NK-92 (cell line): ENCODE measurements around the gene GGPS1.
"Not testable (repeated sequence)": the region's sequence is repeated elsewhere in the genome, so short reads cannot be mapped to it uniquely, and the experiment has no call there.

ENCODE experiments used
- DNase-seq: peaks from one replicate; lab custom pipeline; 2025; ENCODE audit not compliant: unreplicated experiment; lab: John Stamatoyannopoulos, UW

Gene GGPS1

DNA sequence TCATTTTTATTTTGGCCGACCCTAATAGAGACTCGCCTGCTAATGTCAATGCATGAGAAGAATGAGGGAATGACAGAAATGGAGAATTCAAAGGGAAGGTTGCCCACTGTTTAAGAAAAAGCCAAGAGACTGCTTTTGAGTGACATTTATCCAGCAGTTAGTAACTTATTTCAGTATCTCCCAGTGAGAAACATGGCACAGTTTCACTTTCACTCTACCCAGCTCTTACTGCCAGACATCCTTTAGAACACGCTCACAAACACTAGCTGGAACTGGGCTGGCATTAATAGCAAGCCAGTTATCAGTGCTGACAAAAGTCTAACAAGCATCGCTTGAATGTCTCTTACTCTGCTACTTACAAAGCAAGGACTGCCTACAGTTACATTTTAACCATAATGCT, 8.5 kb downstream of the GGPS1 start:
- DNase-seq: no peak

DNA sequence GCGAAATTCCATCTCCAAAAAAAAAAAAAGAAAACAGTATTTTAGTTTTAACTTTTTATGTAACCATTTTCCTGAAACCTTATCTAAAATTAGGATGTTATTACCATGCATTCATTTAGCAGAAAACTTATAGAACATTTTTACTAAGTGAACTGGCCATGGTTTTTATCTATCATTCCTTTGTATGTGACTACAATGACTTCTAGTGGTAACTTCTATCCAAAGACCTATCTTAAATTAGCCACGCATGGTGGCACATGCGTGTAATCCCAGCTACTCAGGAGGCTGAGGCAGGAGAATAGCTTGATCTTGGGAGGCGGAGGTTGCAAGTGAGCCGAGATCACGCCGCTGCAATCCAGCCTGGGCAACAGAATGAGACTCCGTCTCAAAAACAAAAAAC, 11.4 kb downstream of the GGPS1 start:
- DNase-seq: no peak

DNA sequence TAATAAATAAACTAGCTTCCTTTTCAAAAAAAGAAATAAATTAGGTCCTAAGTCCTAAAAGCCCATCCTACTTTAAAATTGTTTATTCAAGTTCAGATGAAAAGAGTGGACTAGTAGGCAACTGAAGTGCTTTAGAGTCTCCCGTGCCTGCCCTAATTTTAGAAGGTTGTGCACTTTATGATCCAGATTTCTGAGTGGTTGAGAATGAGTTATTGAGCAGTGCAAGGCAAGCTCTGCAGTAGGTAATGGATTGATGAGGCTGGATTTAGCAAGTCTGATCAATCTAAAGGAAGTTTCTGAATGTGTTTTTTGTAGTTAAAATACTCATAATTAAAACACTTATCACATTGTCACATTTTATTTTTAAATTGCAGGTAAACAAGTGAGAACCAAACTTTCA, 13.0 kb downstream of the GGPS1 start:
- no peak for DNase-seq

- no peak for DNase-seq
These were observed 13.7 kb downstream of the GGPS1 start for GRCh38 chr1:235342039-235342438.

DNA sequence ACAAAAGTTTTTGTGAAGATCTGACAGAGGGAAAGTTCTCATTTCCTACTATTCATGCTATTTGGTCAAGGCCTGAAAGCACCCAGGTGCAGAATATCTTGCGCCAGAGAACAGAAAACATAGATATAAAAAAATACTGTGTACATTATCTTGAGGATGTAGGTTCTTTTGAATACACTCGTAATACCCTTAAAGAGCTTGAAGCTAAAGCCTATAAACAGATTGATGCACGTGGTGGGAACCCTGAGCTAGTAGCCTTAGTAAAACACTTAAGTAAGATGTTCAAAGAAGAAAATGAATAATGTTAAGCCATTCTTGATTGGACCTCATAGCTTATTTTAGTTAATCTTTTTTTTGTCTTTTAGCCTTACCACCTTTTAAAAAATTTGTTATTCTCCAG, 14.1 kb downstream of the GGPS1 start:
- DNase-seq: no peak

- DNase-seq: no peak
These were observed 15.4 kb downstream of the GGPS1 start for GRCh38 chr1:235343726-235344125.

DNA sequence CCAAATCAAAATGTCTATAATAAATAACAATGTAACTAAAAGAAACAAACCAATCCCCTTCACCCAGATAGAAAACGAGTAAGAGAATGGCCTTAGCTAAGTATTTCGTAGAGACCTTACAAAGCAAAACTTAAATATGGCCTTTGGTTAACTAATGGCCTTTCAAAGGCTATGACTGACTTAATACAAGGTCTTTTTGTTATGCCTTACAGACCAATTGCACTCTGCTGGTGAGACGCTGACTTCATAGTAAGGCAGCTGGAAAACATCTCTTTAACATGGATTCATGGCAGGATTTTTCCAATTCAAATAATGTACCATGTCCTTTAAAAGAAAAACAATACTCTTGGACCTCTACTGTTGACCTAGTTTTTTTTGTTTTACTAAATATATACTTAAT, 23.1 kb downstream of the GGPS1 start:
- no peak for DNase-seq

DNA sequence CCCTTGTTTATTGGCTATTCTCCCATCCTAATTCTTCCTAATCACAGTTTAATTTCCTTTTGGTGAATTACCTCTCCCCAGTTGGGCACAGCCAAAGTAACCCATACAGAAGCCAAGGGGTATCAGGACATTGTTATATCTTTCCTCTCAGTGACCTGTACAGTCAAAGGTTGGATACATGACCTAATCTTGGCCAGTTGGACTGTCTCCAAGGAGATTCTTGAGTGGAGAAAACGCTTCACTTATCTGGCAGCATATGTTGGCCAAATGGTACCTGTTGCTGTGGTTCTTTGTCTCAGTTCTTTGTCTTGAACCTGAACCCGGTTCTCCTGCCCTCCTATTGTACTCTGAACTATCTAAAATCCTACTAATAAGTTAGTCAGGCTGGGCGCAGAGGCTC, 23.5 kb downstream of the GGPS1 start:
- no peak for DNase-seq

DNA sequence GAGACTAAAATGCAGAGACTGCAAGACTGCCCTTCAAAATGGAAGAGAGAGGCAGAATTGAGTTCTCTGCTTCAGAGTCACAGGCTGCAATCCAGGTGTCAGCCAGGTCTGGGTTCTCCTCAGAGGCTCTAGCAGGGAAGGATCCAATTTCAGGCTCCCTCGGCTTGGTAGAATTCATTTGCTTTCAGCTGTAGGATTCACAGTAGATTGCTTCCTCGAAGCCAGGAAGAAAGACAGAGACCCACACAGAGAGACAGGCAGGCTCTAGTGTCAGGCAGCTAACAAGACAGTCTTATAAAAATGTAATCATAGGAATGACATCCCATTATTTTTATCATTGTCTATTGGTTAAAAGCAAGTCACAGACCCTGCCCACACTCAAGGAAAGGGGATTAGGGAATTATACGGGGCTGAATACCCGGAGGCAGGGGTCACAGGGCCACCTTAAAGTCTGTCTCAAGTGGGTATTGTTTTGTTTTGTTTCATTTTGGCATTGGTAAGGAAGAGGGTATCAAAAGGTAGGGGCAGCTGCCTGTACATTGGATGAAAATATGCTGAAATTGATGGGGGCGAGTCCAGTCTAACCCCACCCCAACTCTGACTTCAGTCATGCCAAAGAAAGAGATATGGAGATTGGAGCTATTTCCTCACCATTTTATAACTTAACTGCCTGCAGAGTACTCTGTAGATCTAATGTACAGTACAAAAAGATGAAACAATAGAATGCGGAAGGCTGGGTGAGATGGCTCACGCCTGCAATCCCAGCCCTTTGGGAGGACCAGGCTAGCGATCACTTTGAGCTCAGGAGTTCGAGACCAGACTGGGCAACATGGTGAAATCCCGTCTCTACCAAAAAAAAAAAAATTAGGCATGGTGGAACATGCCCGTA, 29.4 kb downstream of the GGPS1 start:
- no peak for DNase-seq

DNA sequence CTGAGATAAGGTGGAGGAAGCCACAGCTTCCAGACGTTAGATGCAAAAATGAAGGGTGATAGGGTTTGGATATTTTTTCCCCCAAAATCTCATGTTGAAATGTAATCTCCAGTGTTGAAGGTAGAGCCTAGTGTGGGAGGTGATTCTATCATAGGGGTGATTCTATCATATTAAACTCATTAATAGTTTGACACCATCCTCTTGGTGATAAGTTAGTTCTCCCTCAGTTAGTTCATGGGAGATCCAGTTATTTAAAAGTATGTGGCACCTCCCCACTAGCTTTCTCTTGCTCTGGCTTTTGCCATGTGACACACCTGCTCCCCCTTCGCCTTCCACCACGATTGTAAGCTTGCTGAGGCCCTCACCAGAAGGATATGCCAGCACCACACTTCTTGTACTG, 30.5 kb downstream of the GGPS1 start:
- no peak for DNase-seq

GRCh38 chr1:235364189-235364588, 35.8 kb downstream of the GGPS1 start:
- DNase-seq: not testable (repeated sequence)

GRCh38 chr1:235366286-235366685, 37.9 kb downstream of the GGPS1 start:
- no peak for DNase-seq

DNA sequence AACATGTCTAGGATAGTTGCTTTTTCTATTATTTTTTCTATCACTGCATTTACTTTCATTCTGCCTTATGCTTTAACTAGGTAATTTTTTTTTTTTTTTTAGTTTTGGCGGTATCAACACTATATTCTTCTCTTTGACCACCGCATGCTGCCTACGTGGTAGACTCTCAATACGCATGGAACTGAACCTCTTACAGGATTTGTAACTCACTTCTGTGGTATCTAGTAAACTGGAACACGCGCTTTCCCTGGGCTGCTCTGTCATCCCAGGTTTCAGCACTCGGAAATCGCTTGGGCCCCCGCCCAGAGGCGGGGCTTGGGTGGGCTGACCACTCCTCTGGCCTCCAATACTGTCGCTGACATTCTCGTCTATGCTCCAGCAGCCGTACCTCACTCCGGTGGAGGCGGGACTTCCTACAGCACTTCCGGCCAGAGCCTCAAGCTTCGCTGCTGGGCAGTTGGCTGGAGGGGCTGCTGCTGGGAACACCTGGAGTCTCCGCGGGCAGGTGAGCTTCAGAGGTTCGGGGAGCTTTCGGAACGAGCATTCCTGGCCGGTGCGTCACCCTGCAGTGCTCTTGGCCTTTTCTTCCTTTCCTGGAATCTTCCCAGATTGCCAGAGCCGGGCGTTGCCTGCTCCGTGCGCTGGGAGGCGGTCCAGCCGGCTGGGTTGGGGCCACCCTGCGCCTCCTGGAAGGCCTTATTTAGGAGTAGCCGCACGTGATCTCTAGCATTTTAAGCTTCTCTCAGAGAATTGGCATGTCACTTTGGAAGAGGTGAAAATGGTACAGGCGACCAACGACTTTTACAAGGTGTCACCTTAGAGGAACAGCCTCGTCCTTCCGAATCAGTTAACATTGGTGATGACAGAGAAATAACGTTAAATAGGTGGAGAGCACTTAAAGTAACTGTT, 38.9 kb downstream of the GGPS1 start, which contains the start of gene TBCE:
TSS of gene TBCE (plus strand) at position 428 of the 909 bp plus-strand sequence. CDS start 12,623 bp downstream, outside the sequence.
- no peak for DNase-seq

- DNase-seq: no peak
These were observed 40.1 kb downstream of the GGPS1 start for GRCh38 chr1:235368428-235368827.

DNA sequence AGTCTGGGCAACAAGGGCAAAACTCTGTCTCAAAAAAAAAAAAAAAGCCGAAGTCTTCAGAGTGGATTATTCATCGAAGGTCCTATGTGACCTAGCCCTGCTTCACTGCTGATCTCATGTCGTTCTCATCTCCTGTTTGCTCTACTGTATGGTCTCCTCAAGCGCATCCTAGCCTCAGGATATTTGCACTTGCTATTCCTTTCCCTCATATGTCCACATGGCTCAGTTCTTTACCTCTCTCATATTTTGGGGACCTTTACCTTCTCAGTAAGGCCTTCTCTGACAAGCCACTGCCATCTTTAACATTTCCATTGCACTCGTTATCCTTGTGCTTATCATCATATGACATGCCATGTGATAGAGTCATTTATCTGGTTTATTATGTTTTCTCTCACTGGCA, 41.4 kb downstream of the GGPS1 start:
- DNase-seq: no peak

DNA sequence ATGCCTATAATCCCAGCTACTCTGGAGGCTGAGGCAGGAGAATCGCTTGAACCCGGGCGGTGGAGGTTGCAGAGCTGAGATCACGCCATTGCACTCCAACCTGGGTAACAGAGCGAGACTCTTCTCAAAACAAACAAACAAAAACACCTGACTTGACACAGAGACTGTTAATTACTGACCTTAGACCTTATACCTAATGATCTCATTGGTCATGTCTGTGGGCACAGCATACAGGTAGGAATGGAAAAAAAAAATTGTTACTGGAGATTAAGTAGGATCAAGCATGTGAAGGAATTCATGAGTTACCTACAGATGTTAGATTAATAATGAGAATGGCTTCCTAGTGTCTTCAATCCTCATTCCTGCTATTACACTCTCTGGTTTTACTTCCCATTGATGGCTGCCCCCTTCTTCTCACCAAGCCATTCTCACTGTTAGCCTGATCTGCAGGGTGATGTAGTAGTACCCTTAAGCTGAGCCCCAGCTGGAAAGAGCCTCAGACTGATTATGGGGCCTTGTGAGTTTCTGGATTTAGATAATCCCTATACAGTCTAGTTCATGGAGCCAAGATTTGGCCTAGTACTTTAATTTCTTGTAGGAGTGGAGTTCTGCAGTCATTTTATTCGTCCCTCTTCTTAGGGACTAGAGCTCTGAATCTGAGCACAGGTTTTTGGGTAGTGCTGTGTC, 47.7 kb downstream of the GGPS1 start:
- no peak for DNase-seq

GRCh38 chr1:235378134-235378735, 49.9 kb downstream of the GGPS1 start:
- DNase-seq: not testable (repeated sequence)

- DNase-seq: not testable (repeated sequence)
These were observed 53.8 kb downstream of the GGPS1 start for GRCh38 chr1:235381955-235382739.

- not testable (repeated sequence) for DNase-seq
These were observed 57.3 kb downstream of the GGPS1 start for GRCh38 chr1:235385633-235386032.

DNA sequence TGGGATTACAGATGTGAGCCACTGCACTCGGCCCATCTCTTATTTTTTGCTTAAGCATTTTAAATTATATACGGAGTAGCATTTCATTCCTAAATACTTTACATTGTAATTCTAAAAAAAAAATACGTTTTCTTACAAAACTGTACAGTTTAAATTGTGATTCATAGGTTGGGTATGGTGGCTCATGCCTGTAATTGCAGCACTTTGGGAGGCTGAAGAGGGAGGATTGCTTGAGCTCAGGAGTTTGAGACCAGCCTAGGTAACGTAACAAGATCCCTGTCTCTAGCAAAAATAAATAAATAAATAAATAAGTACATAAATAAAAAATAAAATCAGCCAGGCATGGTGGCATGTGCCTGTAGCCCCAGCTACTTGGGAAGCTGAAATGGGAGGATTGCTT, 63.5 kb downstream of the GGPS1 start:
- DNase-seq: no peak
